Activated CD8-positive, alpha-beta T cell treated with anti-CD3 and anti-CD28 coated beads for 36 hours (primary cell): ENCODE data around the gene KMT2E. TPM values are rescaled to one million over a fixed set of nuclear protein-coding genes. Genes with fewer than 3 reads are reported as not detected.
"Not testable (repeated sequence)": the region's sequence is repeated elsewhere in the genome, so short reads cannot be mapped to it uniquely, and the experiment has no call there.

ENCODE experiments used
- ATAC-seq: fragments of 200-7000 bp; cut with Tn5 transposase; one replicate; pipeline ENCODE4 v1.10.0; 2021; ENCODE audit warnings: mild to moderate bottlenecking, moderate library complexity
- CTCF ChIA-PET: fragments of 350-600 bp; sonication (Branson Sonifier 250); formaldehyde crosslinking; loops from one replicate; lab custom pipeline; 2021; ENCODE audit warnings: antibody characterized with exemption; lab: Charles Lee
- POLR2A ChIA-PET: fragments of 350-600 bp; sonication (Branson Sonifier 250); formaldehyde crosslinking; loops from one replicate; lab custom pipeline; 2021; ENCODE audit warnings: antibody characterized with exemption; lab: Charles Lee
- DNase-seq: peaks from one replicate; pipeline ENCODE4 v3.0.0-alpha.2; 2020
- H3K27ac Mint-ChIP-seq: one replicate; pipeline ENCODE4 v1.8.0; 2021; ENCODE audit warnings: mild to moderate bottlenecking, mixed read lengths
- H3K27me3 Mint-ChIP-seq: one replicate; pipeline ENCODE4 v1.8.0; 2021; ENCODE audit warnings: mixed read lengths
- H3K36me3 Mint-ChIP-seq: one replicate; pipeline ENCODE4 v1.8.0; 2021; ENCODE audit warnings: low read depth, mixed read lengths
- H3K4me1 Mint-ChIP-seq: one replicate; pipeline ENCODE4 v1.8.0; 2021; ENCODE audit warnings: low read depth, mixed read lengths
- H3K4me3 Mint-ChIP-seq: one replicate; pipeline ENCODE4 v1.8.0; 2021; ENCODE audit warnings: mild to moderate bottlenecking, moderate library complexity, mixed read lengths
- H3K9me3 Mint-ChIP-seq: one replicate; pipeline ENCODE4 v1.8.0; 2021; ENCODE audit warnings: mixed read lengths
- intact Hi-C: fragments of 100-400 bp; cut with micrococcal nuclease; formaldehyde crosslinking; loops from one replicate; pipeline ENCODE4 v1.10.0; 2022
- total RNA-seq, 2 experiments: library from RNA; stranded (reverse); gene quantifications; one replicate each; pipeline ENCODE4 v1.2.3, GENCODE V29; 2021
- TF ChIP-seq, protein P1 (sequence below): fragments of 200-600 bp; IDR thresholded peaks from one replicate; pipeline ENCODE4 v1.8.0; 2022; ENCODE audit warnings: antibody characterized with exemption, mild to moderate bottlenecking

KMT2E gene
- total RNA-seq, 2 experiments from 2014 or later: 94.7 to 98.4 TPM

DNA sequence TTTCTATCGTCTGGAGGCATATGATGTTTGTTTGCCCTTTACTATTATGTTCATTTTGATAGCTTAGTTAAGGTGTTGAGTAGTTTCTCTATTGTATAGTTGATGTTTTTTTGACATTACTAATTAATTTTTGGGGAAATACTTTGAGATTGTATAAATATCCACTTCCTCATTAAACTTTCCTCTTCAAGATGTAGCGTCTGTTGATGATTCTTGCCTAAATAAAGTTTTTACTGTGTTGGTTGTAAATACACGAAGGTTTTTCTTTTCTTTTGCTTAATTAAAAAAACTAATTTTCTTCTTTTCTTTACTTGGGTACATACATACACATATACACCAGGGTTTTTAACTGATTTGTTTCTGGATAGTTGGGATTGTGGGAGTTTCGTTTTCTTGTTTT, 8.5 kb downstream of the KMT2E start:
- no peaks in the 10 kb centered on the region for H3K27me3 Mint-ChIP-seq
- peak overlapping the region; percentile 10 for H3K27ac Mint-ChIP-seq
- POLR2A ChIA-PET: no interaction called here
- CTCF ChIA-PET: no interaction called here
- peaks cover 74% of the 10 kb centered on the region for H3K4me1 Mint-ChIP-seq
- H3K9me3 Mint-ChIP-seq: no peaks in the 10 kb centered on the region
- peaks cover 35% of the 10 kb centered on the region for H3K36me3 Mint-ChIP-seq
- H3K4me3 Mint-ChIP-seq: no peak overlapping the region
- no peak for ATAC-seq
- intact Hi-C loops: no loop called here
- DNase-seq: no peak
- TF ChIP-seq, protein P1, sequence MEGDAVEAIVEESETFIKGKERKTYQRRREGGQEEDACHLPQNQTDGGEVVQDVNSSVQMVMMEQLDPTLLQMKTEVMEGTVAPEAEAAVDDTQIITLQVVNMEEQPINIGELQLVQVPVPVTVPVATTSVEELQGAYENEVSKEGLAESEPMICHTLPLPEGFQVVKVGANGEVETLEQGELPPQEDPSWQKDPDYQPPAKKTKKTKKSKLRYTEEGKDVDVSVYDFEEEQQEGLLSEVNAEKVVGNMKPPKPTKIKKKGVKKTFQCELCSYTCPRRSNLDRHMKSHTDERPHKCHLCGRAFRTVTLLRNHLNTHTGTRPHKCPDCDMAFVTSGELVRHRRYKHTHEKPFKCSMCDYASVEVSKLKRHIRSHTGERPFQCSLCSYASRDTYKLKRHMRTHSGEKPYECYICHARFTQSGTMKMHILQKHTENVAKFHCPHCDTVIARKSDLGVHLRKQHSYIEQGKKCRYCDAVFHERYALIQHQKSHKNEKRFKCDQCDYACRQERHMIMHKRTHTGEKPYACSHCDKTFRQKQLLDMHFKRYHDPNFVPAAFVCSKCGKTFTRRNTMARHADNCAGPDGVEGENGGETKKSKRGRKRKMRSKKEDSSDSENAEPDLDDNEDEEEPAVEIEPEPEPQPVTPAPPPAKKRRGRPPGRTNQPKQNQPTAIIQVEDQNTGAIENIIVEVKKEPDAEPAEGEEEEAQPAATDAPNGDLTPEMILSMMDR: no peak

DNA sequence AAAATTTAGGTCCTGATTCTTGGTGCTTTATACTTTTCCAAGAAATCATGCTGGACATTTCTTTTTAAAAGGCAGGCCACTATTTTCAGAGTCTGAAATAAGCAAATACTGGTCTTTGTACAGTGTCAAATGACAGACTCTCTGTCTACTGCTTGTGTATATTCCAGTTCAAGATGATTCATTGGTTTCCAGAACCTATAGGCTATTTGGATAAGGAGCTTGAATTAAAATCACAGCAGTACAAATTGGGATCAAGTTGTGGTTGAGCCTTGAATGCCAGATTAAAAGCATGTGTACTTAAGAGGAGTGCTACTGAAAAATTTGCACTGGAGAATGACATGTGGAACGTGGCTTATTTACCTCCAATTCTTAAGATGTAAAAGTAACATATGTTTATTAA, 10.7 kb downstream of the KMT2E start:
- ChIA-PET POLR2A (interaction anchor here (5.4 kb wide), 1 partner anchor 12 kb away, joined by 53 read pairs; the partner anchor contains the start of gene KMT2E), CTCF (interaction anchor here (1.1 to 1.7 kb wide), 3 partner anchors 8 to 44 kb away, joined by 3 to 7 read pairs (median 3); no protein-coding TSS in a partner anchor)
- ATAC-seq: peak; percentile 25
- intact Hi-C loops: no loop called here
- H3K4me1 Mint-ChIP-seq: peaks cover 85% of the 10 kb centered on the region
- peaks cover 42% of the 10 kb centered on the region for H3K36me3 Mint-ChIP-seq
- no peaks in the 10 kb centered on the region for H3K9me3 Mint-ChIP-seq
- TF ChIP-seq, protein P1: no peak
- no peak for DNase-seq
- H3K27ac Mint-ChIP-seq: peak overlapping the region; percentile 40
- no peak overlapping the region for H3K4me3 Mint-ChIP-seq
- no peaks in the 10 kb centered on the region for H3K27me3 Mint-ChIP-seq

DNA sequence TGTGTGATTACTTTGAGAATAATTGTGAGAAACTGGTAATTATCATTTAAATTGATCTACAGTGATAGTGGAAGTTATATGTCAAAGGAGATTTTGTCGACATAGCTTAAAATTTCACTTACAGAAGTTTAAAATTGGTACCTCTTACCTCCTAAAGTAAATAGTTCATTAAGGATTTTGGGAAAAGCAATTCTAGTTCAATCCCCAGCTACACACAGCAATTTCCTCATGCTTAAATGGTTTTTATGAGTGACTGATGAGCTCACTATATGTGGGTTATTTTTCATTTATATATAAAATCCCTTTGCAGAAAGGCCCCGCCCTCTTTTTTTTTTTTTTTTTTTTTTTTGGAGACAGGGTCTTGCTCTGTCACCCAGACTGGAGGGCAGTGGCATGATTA, 12.7 kb downstream of the KMT2E start:
- no peak for DNase-seq
- TF ChIP-seq, protein P1: no peak
- POLR2A ChIA-PET: interaction anchor here (1.3 to 5.4 kb wide), 2 partner anchors 14 to 43 kb away, joined by 4 to 53 read pairs; partner anchors contain the start of gene KMT2E
- H3K27ac Mint-ChIP-seq: peak overlapping the region; percentile 76
- H3K4me1 Mint-ChIP-seq: peaks cover 81% of the 10 kb centered on the region
- H3K27me3 Mint-ChIP-seq: no peaks in the 10 kb centered on the region
- intact Hi-C loops: no loop called here
- no peak overlapping the region for H3K4me3 Mint-ChIP-seq
- no peaks in the 10 kb centered on the region for H3K9me3 Mint-ChIP-seq
- peaks cover 41% of the 10 kb centered on the region for H3K36me3 Mint-ChIP-seq
- CTCF ChIA-PET: interaction anchor here (0.7 to 1.9 kb wide), 5 partner anchors 9 to 105 kb away, joined by 3 to 11 read pairs (median 4); no protein-coding TSS in a partner anchor
- ATAC-seq: peak; percentile 14

DNA sequence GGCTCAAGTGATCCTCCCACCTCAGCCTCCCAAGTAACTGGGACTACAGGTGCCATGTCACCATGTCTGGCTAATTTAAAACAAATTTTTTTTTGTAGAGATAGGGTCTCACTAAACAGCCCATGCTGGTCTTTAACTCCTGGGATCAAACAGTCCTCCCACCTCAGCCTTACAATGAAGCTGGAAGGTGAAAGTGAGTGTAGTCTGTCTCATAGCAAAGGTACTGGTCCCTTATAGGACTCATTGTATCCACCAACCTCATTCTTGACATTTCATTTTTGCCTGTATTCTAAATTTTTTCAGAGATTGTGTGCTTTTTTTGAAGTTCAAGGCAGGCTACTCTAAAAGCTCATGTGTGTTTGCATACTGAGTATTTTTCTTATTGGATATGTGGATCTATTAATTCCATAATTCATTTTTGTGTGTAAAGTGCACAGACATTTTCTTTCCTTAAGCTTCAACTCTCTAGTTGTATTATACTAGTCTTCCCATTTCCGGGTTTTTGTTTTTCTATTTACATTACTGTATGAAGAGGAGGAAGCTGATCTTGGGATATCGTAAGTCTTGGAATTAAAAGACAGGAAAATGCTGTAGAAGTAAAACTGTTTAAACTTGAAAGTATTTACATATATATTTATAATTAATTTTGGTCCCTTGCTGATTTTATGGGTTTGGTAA, 13.3 kb downstream of the KMT2E start:
- ChIA-PET POLR2A (interaction anchor here (5.4 kb wide), 1 partner anchor 14 kb away, joined by 53 read pairs; the partner anchor contains the start of gene KMT2E), CTCF (interaction anchor here (0.7 to 1.9 kb wide), 6 partner anchors 10 to 105 kb away, joined by 3 to 11 read pairs (median 5); no protein-coding TSS in a partner anchor)
- H3K9me3 Mint-ChIP-seq: no peaks in the 10 kb centered on the region
- ATAC-seq: peak; percentile 34
- no peak for DNase-seq
- H3K4me3 Mint-ChIP-seq: no peak overlapping the region
- peak overlapping the region; percentile 4 for H3K27ac Mint-ChIP-seq
- H3K27me3 Mint-ChIP-seq: no peaks in the 10 kb centered on the region
- H3K36me3 Mint-ChIP-seq: peaks cover 41% of the 10 kb centered on the region
- TF ChIP-seq, protein P1: no peak
- intact Hi-C loops: no loop called here
- H3K4me1 Mint-ChIP-seq: peaks cover 80% of the 10 kb centered on the region

DNA sequence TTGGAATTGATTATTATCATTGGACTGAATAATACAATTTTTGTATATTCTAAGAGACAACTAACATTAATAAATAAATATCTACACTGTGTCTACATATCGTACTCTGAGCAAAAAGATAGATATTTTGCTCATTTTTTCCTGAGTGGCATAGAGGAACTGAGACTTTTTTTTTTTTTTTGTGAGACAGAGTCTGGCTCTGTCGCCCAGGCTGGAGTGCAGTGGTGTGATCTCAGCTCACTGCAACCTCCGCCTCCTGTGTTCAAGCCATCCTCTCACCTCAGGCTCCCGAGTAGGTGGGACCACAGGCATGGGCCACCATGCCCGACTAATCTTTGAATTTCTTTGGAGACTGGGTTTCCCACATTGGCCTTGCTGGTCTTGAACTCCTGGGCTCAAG, 14.0 kb downstream of the KMT2E start:
- peak overlapping the region; percentile 52 for H3K27ac Mint-ChIP-seq
- no peak overlapping the region for H3K4me3 Mint-ChIP-seq
- no peak for DNase-seq
- TF ChIP-seq, protein P1: no peak
- H3K4me1 Mint-ChIP-seq: peaks cover 77% of the 10 kb centered on the region
- CTCF ChIA-PET: interaction anchor here (0.9 to 1.9 kb wide), 6 partner anchors 10 to 106 kb away, joined by 3 to 6 read pairs (median 4); no protein-coding TSS in a partner anchor
- POLR2A ChIA-PET: interaction anchor here (1.2 to 5.4 kb wide), 3 partner anchors 8 to 15 kb away, joined by 3 to 53 read pairs (median 5); partner anchors contain the start of gene KMT2E
- intact Hi-C loops: no loop called here
- H3K27me3 Mint-ChIP-seq: no peaks in the 10 kb centered on the region
- H3K9me3 Mint-ChIP-seq: no peaks in the 10 kb centered on the region
- no peak for ATAC-seq
- peaks cover 37% of the 10 kb centered on the region for H3K36me3 Mint-ChIP-seq

DNA sequence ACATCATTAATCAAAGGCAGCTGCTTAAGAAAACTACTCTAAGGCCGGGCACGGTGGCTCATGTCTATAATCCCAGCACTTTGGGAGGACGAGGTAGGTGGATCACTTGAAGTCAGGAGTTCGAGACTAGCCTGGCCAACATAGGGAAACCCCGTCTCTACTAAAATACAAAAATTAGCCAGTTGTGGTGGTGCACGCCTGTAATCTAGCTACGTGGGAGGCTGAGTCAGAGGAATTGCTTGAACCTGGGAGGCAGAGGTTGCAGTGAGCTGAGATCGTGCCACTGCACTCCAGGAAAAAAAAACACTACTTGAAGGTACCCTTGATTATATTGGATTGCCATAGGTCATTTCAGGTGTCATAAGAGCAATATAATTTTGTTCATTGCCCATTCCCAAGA, 14.9 kb downstream of the KMT2E start:
- H3K4me3 Mint-ChIP-seq, H3K27me3 Mint-ChIP-seq, H3K9me3 Mint-ChIP-seq, ATAC-seq, intact Hi-C loops, DNase-seq, H3K27ac Mint-ChIP-seq: not testable (repeated sequence)
- CTCF ChIA-PET: interaction anchor here (0.9 to 1.3 kb wide), 3 partner anchors 11 to 47 kb away, joined by 3 to 4 read pairs (median 3); no protein-coding TSS in a partner anchor
- peaks cover 77% of the 10 kb centered on the region for H3K4me1 Mint-ChIP-seq
- H3K36me3 Mint-ChIP-seq: peaks cover 40% of the 10 kb centered on the region
- POLR2A ChIA-PET: interaction anchor here (1.2 to 5.4 kb wide), 3 partner anchors 9 to 16 kb away, joined by 3 to 53 read pairs (median 5); partner anchors contain the start of gene KMT2E
